Gastroesophageal sphincter (tissue), 4 donors: Measurements from ENCODE around the gene TFEB. TPM values are rescaled to one million over a fixed set of nuclear protein-coding genes. Genes with fewer than 3 reads are reported as not detected.

ENCODE experiments used
- ATAC-seq: fragments of 150-250 bp; one replicate; pipeline ENCODE4 v1.9.1; 2016; ENCODE audit warnings: mild to moderate bottlenecking, moderate library complexity
- H3K27ac ChIP-seq, 4 donors: fragments of 200-600 bp; sonication (generic) in 3 of 4; 1 replicate in 3 of 4; 2 replicates in 1 of 4; pipeline ENCODE4 v1.5.1; 2016 to 2019
- H3K27me3 ChIP-seq: fragments of 200-600 bp; sonication (generic); one replicate; pipeline ENCODE4 v1.5.1; 2019
- H3K36me3 ChIP-seq, 2 donors: fragments of 200-600 bp; sonication (generic); one replicate each; pipeline ENCODE4 v1.5.1; 2019; ENCODE audit warnings: control low read depth in 1 of 2
- H3K4me1 ChIP-seq, 3 donors: fragments of 200-600 bp; sonication (generic); 1 replicate in 2 of 3; 2 replicates in 1 of 3; pipeline ENCODE4 v1.5.1; 2016 to 2019; ENCODE audit warnings: control low read depth in 2 of 3
- H3K4me3 ChIP-seq, 2 donors: fragments of 200-600 bp; sonication (generic); one replicate each; pipeline ENCODE4 v1.5.1; 2019; ENCODE audit warnings: mild to moderate bottlenecking in 1 of 2, moderate library complexity in 1 of 2
- H3K9me3 ChIP-seq, 3 donors: fragments of 200-600 bp; sonication (generic); one replicate each; pipeline ENCODE4 v1.5.1; 2017 to 2019; ENCODE audit warnings: control low read depth in 2 of 3
- CTCF ChIP-seq, 4 experiments: fragments of 200-600 bp in 2 of 4; fragments of 450-650 bp in 2 of 4; sonication (generic) in 1 of 4; IDR thresholded peaks; one replicate each; pipeline ENCODE4 v1.5.1; 2017 to 2019; ENCODE audit warnings: antibody characterized with exemption in 4 of 4, mild to moderate bottlenecking in 2 of 4, moderate library complexity in 2 of 4
- EP300 ChIP-seq: sonication (generic); formaldehyde crosslinking; IDR thresholded peaks from one replicate; pipeline ENCODE4 v1.6.1; 2017; ENCODE audit warnings: antibody characterized with exemption, mild to moderate bottlenecking
- POLR2A ChIP-seq, 2 donors: fragments of 450-650 bp; IDR thresholded peaks; one replicate each; pipeline ENCODE4 v1.6.1; 2017; ENCODE audit warnings: antibody characterized with exemption in 2 of 2, mild to moderate bottlenecking in 2 of 2, moderate library complexity in 1 of 2
- POLR2AphosphoS5 ChIP-seq: sonication (generic); formaldehyde crosslinking; IDR thresholded peaks from one replicate; pipeline ENCODE4 v1.6.1; 2017; ENCODE audit warnings: antibody characterized with exemption
- WGBS, 2 donors: methylation state at CpG; one replicate each; pipeline ENCODE4 v1.1.5; 2018; ENCODE audit warnings: low coverage in 1 of 2; 5-methylcytosine and 5-hydroxymethylcytosine counted together
- total RNA-seq, 4 donors: library from RNA; depleted of rRNA; stranded (reverse); fragments of >200 nt; gene quantifications; one replicate each; pipeline ENCODE4 v1.1.0, GENCODE V29; 2016

The TFEB gene
- total RNA-seq, 4 donors from 2014 or later, result 16.6 to 42.8 (median 26.1) TPM

- ATAC-seq, result no peak
- Histone ChIP-seq H3K36me3 (peaks cover 0 to 68% of the 10 kb centered on the region in 2 donors), H3K27me3 (no peaks in the 10 kb centered on the region), H3K27ac (no peak overlapping the region), H3K9me3 (no peaks in the 10 kb centered on the region), H3K4me1 (peaks cover 0 to 19% (median 0%) of the 10 kb centered on the region in 3 donors), H3K4me3 (no peak overlapping the region)
- TF ChIP-seq EP300, result no peak
- no peak for TF ChIP-seq POLR2AphosphoS5
- TF ChIP-seq POLR2A (IDR thresholded peaks at IDR 0.05), result no peak
- no peak for TF ChIP-seq CTCF (IDR thresholded peaks at IDR 0.05)
- WGBS, 2 donors, result 49 to 60% methylated on average over 4 to 6 of the region's 9 CpGs
These were observed 46.0 kb downstream of the TFEB start for GRCh38 chr6:41689171-41690008.

- WGBS, 2 donors, result 100% methylated on average over 1 of the region's 5 CpGs; no CpG with 5 or more reads in 1 of the 2 donors
- H3K27me3 ChIP-seq, result no peaks in the 10 kb centered on the region
- peaks cover 0 to 74% of the 10 kb centered on the region in 2 donors for H3K36me3 ChIP-seq
- H3K4me1 ChIP-seq, result peaks cover 0 to 15% (median 2%) of the 10 kb centered on the region in 3 donors
- no peaks in the 10 kb centered on the region for H3K9me3 ChIP-seq
- H3K4me3 ChIP-seq, result no peak overlapping the region
- no peak for ATAC-seq
- H3K27ac ChIP-seq, result no peak overlapping the region
- TF ChIP-seq POLR2AphosphoS5 (no peak), CTCF (IDR thresholded peaks at IDR 0.05) (no peak), EP300 (no peak), POLR2A (IDR thresholded peaks at IDR 0.05) (no peak)
These were observed 47.0 kb downstream of the TFEB start for GRCh38 chr6:41688256-41688965.

- 50% methylated on average over 1 to 2 of the region's 9 CpGs for WGBS, 2 donors
- Histone ChIP-seq H3K27ac (no peak overlapping the region), H3K36me3 (peaks cover 0 to 74% of the 10 kb centered on the region in 2 donors)
These were observed 47.8 kb downstream of the TFEB start for GRCh38 chr6:41687501-41688175.

More at GRCh38 chr6:41687501-41688175, 47.8 kb downstream of the TFEB start:
- ATAC-seq, result no peak
- H3K9me3 ChIP-seq, result no peaks in the 10 kb centered on the region
- peaks cover 0 to 15% (median 7%) of the 10 kb centered on the region in 3 donors for H3K4me1 ChIP-seq
- TF ChIP-seq CTCF (IDR thresholded peaks at IDR 0.05), result no peak
- TF ChIP-seq EP300, result no peak
- no peak for TF ChIP-seq POLR2AphosphoS5
- H3K27me3 ChIP-seq, result no peaks in the 10 kb centered on the region
- no peak overlapping the region for H3K4me3 ChIP-seq
